GM23338 (cell line): ENCODE measurements around the gene MBD5. TPM values are rescaled to one million over a fixed set of nuclear protein-coding genes. Genes with fewer than 3 reads are reported as not detected.

Experiments
- ATAC-seq: fragments of 200-7000 bp; cut with Tn5 transposase; 3 replicates; pipeline ENCODE4 v1.9.1; 2020
- DNase-seq: peaks from one replicate; pipeline ENCODE4 v3.0.0-alpha.2; 2015; ENCODE audit warnings: low spot score
- H2AFZ ChIP-seq: fragments of 200-600 bp; sonication (generic); 2 replicates; pipeline ENCODE4 v1.8.0; 2016; ENCODE audit warnings: antibody characterized with exemption, mild to moderate bottlenecking, moderate library complexity
- H3F3A ChIP-seq: fragments of 200-600 bp; sonication (generic); replicated peaks from 2 replicates; pipeline ENCODE4 v1.8.0; 2017; ENCODE audit warnings: antibody characterized with exemption, mixed run types, low read depth
- H3K27ac ChIP-seq: fragments of 200-600 bp; sonication (generic); 2 replicates; pipeline ENCODE4 v1.6.1; 2016; ENCODE audit warnings: low read depth
- H3K27me3 ChIP-seq: fragments of 200-600 bp; sonication (generic); 2 replicates; pipeline ENCODE4 v1.8.0; 2016; ENCODE audit warnings: mild to moderate bottlenecking, mixed run types, moderate library complexity; ENCODE audit not compliant: insufficient read depth
- H3K36me3 ChIP-seq: fragments of 200-600 bp; sonication (generic); 2 replicates; pipeline ENCODE4 v1.8.0; 2016; ENCODE audit warnings: mild to moderate bottlenecking; ENCODE audit not compliant: insufficient read depth
- H3K4me1 ChIP-seq: fragments of 200-600 bp; sonication (generic); 2 replicates; pipeline ENCODE4 v1.8.0; 2016; ENCODE audit warnings: mild to moderate bottlenecking, moderate library complexity; ENCODE audit not compliant: insufficient read depth
- H3K4me2 ChIP-seq: fragments of 200-600 bp; sonication (generic); 2 replicates; pipeline ENCODE4 v1.7.1; 2017; ENCODE audit warnings: mixed run types
- H3K4me3 ChIP-seq: fragments of 200-600 bp; sonication (generic); 2 replicates; pipeline ENCODE4 v1.6.1; 2016; ENCODE audit warnings: mixed run types
- H3K79me2 ChIP-seq: fragments of 200-600 bp; sonication (generic); replicated peaks from 2 replicates; pipeline ENCODE4 v1.8.0; 2017; ENCODE audit warnings: mild to moderate bottlenecking; ENCODE audit not compliant: insufficient read depth
- H3K9me2 ChIP-seq: fragments of 200-600 bp; sonication (generic); 2 replicates; pipeline ENCODE4 v1.8.0; 2017; ENCODE audit not compliant: insufficient read depth
- H4K20me1 ChIP-seq: fragments of 200-600 bp; sonication (generic); replicated peaks from 2 replicates; pipeline ENCODE4 v1.8.0; 2017; ENCODE audit warnings: mild to moderate bottlenecking; ENCODE audit not compliant: insufficient read depth
- H3K27ac Mint-ChIP-seq: 2 replicates; pipeline ENCODE4 v1.8.0; 2020; ENCODE audit warnings: inconsistent platforms, mild to moderate bottlenecking, moderate library complexity, mixed read lengths
- H3K27me3 Mint-ChIP-seq: 3 replicates; pipeline ENCODE4 v1.8.0; 2022; ENCODE audit warnings: low read depth, mild to moderate bottlenecking, moderate library complexity, mixed read lengths, inconsistent platforms; ENCODE audit not compliant: insufficient read depth, poor library complexity
- H3K36me3 Mint-ChIP-seq: 3 replicates; pipeline ENCODE4 v1.8.0; 2021; ENCODE audit warnings: low read depth, mild to moderate bottlenecking, inconsistent platforms, moderate library complexity, mixed read lengths
- H3K4me1 Mint-ChIP-seq: 3 replicates; pipeline ENCODE4 v1.8.0; 2020; ENCODE audit warnings: mild to moderate bottlenecking, inconsistent platforms, mixed read lengths
- H3K4me3 Mint-ChIP-seq: 3 replicates; pipeline ENCODE4 v1.8.0; 2021; ENCODE audit warnings: moderate library complexity, mild to moderate bottlenecking, inconsistent platforms, mixed read lengths
- H3K9me3 Mint-ChIP-seq: 3 replicates; pipeline ENCODE4 v1.8.0; 2020; ENCODE audit warnings: moderate library complexity, mild to moderate bottlenecking, inconsistent platforms, mixed read lengths
- CREB1 ChIP-seq: fragments of 250-450 bp; sonication (Bioruptor Pico); IDR thresholded peaks from 2 replicates; pipeline ENCODE4 v1.5.0; 2020; ENCODE audit warnings: low read depth, mild to moderate bottlenecking, moderate library complexity
- EZH2 ChIP-seq: fragments of 200-600 bp; sonication (generic); IDR thresholded peaks from one replicate; pipeline ENCODE4 v1.8.0; 2017; ENCODE audit warnings: antibody characterized with exemption, mild to moderate bottlenecking, low read depth; ENCODE audit not compliant: unreplicated experiment
- EZH2phosphoT487 ChIP-seq: fragments of 200-600 bp; sonication (generic); IDR thresholded peaks from one replicate; pipeline ENCODE4 v1.8.1; 2018; ENCODE audit warnings: antibody characterized with exemption; ENCODE audit not compliant: unreplicated experiment
- JUNB ChIP-seq: IDR thresholded peaks from one replicate; pipeline ENCODE4 v1.6.1; 2016; ENCODE audit warnings: antibody characterized with exemption; ENCODE audit not compliant: unreplicated experiment
- NANOG ChIP-seq: IDR thresholded peaks from 2 replicates; pipeline ENCODE4 v1.6.1; 2016; ENCODE audit warnings: antibody characterized with exemption, borderline replicate concordance
- POLR2AphosphoS5 ChIP-seq: IDR thresholded peaks from 2 replicates; pipeline ENCODE4 v1.6.1; 2016; ENCODE audit warnings: antibody characterized with exemption, low read depth
- STAT1 ChIP-seq: IDR thresholded peaks from one replicate; pipeline ENCODE4 v1.6.1; 2016; ENCODE audit warnings: antibody characterized with exemption; ENCODE audit not compliant: unreplicated experiment
- ZNF114 ChIP-seq: fragments of 250-450 bp; sonication (Bioruptor Pico); IDR thresholded peaks from 2 replicates; pipeline ENCODE4 v1.5.0; 2020; ENCODE audit warnings: mild to moderate bottlenecking, moderate library complexity
- ZNF331 ChIP-seq: fragments of 250-450 bp; sonication (Bioruptor Pico); IDR thresholded peaks from 2 replicates; pipeline ENCODE4 v1.5.0; 2020; ENCODE audit warnings: low read depth, mild to moderate bottlenecking, moderate library complexity
- polyA plus RNA-seq: library from polyadenylated mRNA; unstranded; fragments of >200 nt; fragmentation: Nextera tagmentation; extraction: Ambion mirVana; gene quantifications from 2 replicates; pipeline ENCODE4 v1.2.1, GENCODE V29; 2016
- total RNA-seq: library from RNA; depleted of rRNA; stranded (reverse); fragments of >200 nt; shearing (Covaris generic); gene quantifications from 2 replicates; pipeline ENCODE4 v1.2.3, GENCODE V29; 2014
- TF ChIP-seq, protein P1 (sequence below), 2 experiments: fragments of 200-600 bp in 1 of 2; sonication (generic) in 1 of 2; conservative IDR thresholded peaks; 2 replicates each; pipeline versions ENCODE4 v1.5.1 to v1.6.1; 2016 to 2017; ENCODE audit warnings: antibody characterized with exemption in 2 of 2, low read depth in 2 of 2, mild to moderate bottlenecking in 2 of 2, moderate library complexity in 1 of 2
- TF ChIP-seq, protein P2 (sequence below): IDR thresholded peaks from one replicate; pipeline ENCODE4 v1.6.1; 2018; ENCODE audit warnings: antibody characterized with exemption; ENCODE audit not compliant: unreplicated experiment
- TF ChIP-seq, protein P3 (sequence below): fragments of 250-450 bp; sonication (Bioruptor Pico); IDR thresholded peaks from 2 replicates; pipeline ENCODE4 v1.5.0; 2020; ENCODE audit warnings: mild to moderate bottlenecking, moderate library complexity
- TF ChIP-seq, protein P4 (sequence below): IDR thresholded peaks from 2 replicates; pipeline ENCODE4 v1.6.1; 2016; ENCODE audit warnings: antibody characterized with exemption

Gene MBD5
- total and polyA plus RNA-seq, 2 experiments from 2014 or later: 16.2 to 23.1 TPM

DNA sequence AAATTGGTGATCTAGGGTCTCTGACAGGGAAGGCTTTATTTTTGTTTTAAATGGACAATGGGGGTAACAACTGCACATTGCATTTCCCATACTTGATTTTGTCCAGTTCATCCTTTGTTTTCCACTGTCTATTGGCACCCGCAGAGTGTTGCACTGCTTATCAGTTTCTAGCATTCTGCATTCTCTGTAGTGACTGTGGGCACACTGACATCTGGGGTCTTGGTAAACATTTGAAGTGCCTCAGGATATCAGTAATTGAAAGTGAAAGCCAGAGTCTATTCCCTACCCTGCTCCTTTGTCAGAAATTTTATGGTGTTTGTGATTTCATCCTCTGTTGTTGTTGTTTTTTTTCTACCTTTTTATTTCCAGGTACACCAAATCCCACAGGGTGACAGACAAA lies 491.6 kb downstream of the MBD5 start:
- no peak overlapping the region for H3K27ac ChIP-seq
- H3K4me2 ChIP-seq: no peak overlapping the region
- H4K20me1 ChIP-seq: no peaks in the 10 kb centered on the region
- Mint-ChIP-seq H3K36me3 (no peaks in the 10 kb centered on the region), H3K4me3 (no peak overlapping the region), H3K4me1 (peaks cover 10% of the 10 kb centered on the region), H3K27ac (no peak overlapping the region), H3K9me3 (no peaks in the 10 kb centered on the region), H3K27me3 (no peaks in the 10 kb centered on the region)
- H3K79me2 ChIP-seq: no peaks in the 10 kb centered on the region
- no peaks in the 10 kb centered on the region for H3K36me3 ChIP-seq
- no peaks in the 10 kb centered on the region for H3K9me2 ChIP-seq
- no peak overlapping the region for H2AFZ ChIP-seq
- TF ChIP-seq, protein P1, sequence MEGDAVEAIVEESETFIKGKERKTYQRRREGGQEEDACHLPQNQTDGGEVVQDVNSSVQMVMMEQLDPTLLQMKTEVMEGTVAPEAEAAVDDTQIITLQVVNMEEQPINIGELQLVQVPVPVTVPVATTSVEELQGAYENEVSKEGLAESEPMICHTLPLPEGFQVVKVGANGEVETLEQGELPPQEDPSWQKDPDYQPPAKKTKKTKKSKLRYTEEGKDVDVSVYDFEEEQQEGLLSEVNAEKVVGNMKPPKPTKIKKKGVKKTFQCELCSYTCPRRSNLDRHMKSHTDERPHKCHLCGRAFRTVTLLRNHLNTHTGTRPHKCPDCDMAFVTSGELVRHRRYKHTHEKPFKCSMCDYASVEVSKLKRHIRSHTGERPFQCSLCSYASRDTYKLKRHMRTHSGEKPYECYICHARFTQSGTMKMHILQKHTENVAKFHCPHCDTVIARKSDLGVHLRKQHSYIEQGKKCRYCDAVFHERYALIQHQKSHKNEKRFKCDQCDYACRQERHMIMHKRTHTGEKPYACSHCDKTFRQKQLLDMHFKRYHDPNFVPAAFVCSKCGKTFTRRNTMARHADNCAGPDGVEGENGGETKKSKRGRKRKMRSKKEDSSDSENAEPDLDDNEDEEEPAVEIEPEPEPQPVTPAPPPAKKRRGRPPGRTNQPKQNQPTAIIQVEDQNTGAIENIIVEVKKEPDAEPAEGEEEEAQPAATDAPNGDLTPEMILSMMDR (conservative IDR thresholded peaks at IDR 0.05; ENCODE audit: low read depth in 2 of 2): no peak
- TF ChIP-seq CREB1 (CRISPR knock-in tag): no peak
- no peak for TF ChIP-seq ZNF331 (CRISPR knock-in tag)
- TF ChIP-seq ZNF114 (CRISPR knock-in tag): no peak
- TF ChIP-seq NANOG: no peak
- TF ChIP-seq, protein P2, sequence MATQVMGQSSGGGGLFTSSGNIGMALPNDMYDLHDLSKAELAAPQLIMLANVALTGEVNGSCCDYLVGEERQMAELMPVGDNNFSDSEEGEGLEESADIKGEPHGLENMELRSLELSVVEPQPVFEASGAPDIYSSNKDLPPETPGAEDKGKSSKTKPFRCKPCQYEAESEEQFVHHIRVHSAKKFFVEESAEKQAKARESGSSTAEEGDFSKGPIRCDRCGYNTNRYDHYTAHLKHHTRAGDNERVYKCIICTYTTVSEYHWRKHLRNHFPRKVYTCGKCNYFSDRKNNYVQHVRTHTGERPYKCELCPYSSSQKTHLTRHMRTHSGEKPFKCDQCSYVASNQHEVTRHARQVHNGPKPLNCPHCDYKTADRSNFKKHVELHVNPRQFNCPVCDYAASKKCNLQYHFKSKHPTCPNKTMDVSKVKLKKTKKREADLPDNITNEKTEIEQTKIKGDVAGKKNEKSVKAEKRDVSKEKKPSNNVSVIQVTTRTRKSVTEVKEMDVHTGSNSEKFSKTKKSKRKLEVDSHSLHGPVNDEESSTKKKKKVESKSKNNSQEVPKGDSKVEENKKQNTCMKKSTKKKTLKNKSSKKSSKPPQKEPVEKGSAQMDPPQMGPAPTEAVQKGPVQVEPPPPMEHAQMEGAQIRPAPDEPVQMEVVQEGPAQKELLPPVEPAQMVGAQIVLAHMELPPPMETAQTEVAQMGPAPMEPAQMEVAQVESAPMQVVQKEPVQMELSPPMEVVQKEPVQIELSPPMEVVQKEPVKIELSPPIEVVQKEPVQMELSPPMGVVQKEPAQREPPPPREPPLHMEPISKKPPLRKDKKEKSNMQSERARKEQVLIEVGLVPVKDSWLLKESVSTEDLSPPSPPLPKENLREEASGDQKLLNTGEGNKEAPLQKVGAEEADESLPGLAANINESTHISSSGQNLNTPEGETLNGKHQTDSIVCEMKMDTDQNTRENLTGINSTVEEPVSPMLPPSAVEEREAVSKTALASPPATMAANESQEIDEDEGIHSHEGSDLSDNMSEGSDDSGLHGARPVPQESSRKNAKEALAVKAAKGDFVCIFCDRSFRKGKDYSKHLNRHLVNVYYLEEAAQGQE: no peak
- no peak for TF ChIP-seq JUNB
- no peak for TF ChIP-seq POLR2AphosphoS5
- no peak for TF ChIP-seq EZH2phosphoT487
- no peak for TF ChIP-seq EZH2
- TF ChIP-seq, protein P3, sequence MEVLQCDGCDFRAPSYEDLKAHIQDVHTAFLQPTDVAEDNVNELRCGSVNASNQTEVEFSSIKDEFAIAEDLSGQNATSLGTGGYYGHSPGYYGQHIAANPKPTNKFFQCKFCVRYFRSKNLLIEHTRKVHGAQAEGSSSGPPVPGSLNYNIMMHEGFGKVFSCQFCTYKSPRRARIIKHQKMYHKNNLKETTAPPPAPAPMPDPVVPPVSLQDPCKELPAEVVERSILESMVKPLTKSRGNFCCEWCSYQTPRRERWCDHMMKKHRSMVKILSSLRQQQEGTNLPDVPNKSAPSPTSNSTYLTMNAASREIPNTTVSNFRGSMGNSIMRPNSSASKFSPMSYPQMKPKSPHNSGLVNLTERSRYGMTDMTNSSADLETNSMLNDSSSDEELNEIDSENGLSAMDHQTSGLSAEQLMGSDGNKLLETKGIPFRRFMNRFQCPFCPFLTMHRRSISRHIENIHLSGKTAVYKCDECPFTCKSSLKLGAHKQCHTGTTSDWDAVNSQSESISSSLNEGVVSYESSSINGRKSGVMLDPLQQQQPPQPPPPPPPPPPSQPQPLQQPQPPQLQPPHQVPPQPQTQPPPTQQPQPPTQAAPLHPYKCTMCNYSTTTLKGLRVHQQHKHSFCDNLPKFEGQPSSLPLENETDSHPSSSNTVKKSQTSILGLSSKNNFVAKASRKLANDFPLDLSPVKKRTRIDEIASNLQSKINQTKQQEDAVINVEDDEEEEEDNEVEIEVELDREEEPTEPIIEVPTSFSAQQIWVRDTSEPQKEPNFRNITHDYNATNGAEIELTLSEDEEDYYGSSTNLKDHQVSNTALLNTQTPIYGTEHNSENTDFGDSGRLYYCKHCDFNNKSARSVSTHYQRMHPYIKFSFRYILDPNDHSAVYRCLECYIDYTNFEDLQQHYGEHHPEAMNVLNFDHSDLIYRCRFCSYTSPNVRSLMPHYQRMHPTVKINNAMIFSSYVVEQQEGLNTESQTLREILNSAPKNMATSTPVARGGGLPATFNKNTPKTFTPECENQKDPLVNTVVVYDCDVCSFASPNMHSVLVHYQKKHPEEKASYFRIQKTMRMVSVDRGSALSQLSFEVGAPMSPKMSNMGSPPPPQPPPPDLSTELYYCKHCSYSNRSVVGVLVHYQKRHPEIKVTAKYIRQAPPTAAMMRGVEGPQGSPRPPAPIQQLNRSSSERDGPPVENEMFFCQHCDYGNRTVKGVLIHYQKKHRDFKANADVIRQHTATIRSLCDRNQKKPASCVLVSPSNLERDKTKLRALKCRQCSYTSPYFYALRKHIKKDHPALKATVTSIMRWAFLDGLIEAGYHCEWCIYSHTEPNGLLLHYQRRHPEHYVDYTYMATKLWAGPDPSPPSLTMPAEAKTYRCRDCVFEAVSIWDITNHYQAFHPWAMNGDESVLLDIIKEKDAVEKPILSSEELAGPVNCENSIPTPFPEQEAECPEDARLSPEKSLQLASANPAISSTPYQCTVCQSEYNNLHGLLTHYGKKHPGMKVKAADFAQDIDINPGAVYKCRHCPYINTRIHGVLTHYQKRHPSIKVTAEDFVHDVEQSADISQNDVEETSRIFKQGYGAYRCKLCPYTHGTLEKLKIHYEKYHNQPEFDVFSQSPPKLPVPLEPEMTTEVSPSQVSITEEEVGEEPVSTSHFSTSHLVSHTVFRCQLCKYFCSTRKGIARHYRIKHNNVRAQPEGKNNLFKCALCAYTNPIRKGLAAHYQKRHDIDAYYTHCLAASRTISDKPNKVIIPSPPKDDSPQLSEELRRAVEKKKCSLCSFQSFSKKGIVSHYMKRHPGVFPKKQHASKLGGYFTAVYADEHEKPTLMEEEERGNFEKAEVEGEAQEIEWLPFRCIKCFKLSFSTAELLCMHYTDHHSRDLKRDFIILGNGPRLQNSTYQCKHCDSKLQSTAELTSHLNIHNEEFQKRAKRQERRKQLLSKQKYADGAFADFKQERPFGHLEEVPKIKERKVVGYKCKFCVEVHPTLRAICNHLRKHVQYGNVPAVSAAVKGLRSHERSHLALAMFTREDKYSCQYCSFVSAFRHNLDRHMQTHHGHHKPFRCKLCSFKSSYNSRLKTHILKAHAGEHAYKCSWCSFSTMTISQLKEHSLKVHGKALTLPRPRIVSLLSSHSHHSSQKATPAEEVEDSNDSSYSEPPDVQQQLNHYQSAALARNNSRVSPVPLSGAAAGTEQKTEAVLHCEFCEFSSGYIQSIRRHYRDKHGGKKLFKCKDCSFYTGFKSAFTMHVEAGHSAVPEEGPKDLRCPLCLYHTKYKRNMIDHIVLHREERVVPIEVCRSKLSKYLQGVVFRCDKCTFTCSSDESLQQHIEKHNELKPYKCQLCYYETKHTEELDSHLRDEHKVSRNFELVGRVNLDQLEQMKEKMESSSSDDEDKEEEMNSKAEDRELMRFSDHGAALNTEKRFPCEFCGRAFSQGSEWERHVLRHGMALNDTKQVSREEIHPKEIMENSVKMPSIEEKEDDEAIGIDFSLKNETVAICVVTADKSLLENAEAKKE (CRISPR knock-in tag): no peak
- TF ChIP-seq STAT1: no peak
- TF ChIP-seq, protein P4, sequence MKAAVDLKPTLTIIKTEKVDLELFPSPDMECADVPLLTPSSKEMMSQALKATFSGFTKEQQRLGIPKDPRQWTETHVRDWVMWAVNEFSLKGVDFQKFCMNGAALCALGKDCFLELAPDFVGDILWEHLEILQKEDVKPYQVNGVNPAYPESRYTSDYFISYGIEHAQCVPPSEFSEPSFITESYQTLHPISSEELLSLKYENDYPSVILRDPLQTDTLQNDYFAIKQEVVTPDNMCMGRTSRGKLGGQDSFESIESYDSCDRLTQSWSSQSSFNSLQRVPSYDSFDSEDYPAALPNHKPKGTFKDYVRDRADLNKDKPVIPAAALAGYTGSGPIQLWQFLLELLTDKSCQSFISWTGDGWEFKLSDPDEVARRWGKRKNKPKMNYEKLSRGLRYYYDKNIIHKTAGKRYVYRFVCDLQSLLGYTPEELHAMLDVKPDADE: no peak
- DNase-seq (no peak), ATAC-seq (no peak)
- H3K4me3 ChIP-seq: no peak overlapping the region
- H3F3A ChIP-seq: no peaks in the 10 kb centered on the region
- peaks cover 4% of the 10 kb centered on the region; the same call in 1 of the 2 replicates for H3K4me1 ChIP-seq
- no peaks in the 10 kb centered on the region for H3K27me3 ChIP-seq
